ENCODE results near the gene TSPYL4.

Gene TSPYL4

DNA sequence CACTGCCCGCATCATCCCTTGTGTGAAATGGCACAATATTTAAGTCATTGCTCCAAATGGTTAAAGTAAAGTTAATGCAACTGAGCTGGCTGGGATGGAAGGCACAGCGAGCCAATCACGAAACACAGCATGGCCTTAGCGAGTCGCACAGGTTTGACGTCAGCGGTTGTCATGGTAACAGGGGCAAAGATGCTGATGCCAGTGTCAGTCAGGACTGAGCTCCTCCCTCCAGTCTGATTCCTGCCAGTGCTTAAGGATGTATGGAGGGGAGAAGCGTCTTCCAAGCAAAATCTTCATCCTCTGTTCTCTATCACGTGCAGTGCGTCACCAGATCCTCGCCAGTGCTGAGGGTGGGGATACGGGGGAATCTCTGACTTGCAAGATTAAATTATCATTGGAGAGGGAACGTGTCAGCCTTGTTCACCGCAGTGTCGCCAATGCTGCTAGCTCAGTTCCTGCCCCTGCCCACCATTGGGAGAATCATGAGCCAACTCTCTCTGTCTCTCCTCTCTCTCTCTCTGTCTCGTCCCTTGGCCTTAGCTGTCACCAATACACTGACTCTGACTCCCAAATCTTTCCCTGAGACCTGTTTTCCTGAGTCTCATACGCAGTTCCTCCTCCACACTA is 24.5 kb downstream of the TSPYL4 start:
- Histone ChIP-seq H3K9ac (ENCODE audit: low read depth, low read length) (no peak overlapping the region), H3K4me3 (ENCODE audit: low read depth in 1 of 2, low read length in 2 of 2) (no peak overlapping the region), H3K36me3 (ENCODE audit: insufficient read depth, low read length) (no peaks in the 10 kb centered on the region), H3K4me2 (ENCODE audit: insufficient read depth, low read length) (no peak overlapping the region), H3K79me2 (ENCODE audit: insufficient read depth, low read length) (no peaks in the 10 kb centered on the region), H2AFZ (ENCODE audit: low read depth, low read length) (no peak overlapping the region), H4K20me1 (ENCODE audit: insufficient read depth, low read length) (no peaks in the 10 kb centered on the region), H3K9me3 (ENCODE audit: insufficient read depth, low read length, severe bottlenecking) (no peaks in the 10 kb centered on the region), H3K4me1 (ENCODE audit: insufficient read depth, low read length) (no peaks in the 10 kb centered on the region), H3K27ac (ENCODE audit: low read length) (no peak overlapping the region), H3K27me3 (ENCODE audit: insufficient read depth, low read length, poor library complexity) (no peaks in the 10 kb centered on the region)
- ATAC-seq (ENCODE audit: insufficient read depth, low read depth) (peak; percentile 55; the same call in 1 of the 3 replicates), DNase-seq (peak; percentile 24)
- TF ChIP-seq EZH2 (IDR thresholded peaks at IDR 0.05; ENCODE audit: borderline replicate concordance, low read depth, low read length, severe bottlenecking): no peak
- TF ChIP-seq, protein P1, sequence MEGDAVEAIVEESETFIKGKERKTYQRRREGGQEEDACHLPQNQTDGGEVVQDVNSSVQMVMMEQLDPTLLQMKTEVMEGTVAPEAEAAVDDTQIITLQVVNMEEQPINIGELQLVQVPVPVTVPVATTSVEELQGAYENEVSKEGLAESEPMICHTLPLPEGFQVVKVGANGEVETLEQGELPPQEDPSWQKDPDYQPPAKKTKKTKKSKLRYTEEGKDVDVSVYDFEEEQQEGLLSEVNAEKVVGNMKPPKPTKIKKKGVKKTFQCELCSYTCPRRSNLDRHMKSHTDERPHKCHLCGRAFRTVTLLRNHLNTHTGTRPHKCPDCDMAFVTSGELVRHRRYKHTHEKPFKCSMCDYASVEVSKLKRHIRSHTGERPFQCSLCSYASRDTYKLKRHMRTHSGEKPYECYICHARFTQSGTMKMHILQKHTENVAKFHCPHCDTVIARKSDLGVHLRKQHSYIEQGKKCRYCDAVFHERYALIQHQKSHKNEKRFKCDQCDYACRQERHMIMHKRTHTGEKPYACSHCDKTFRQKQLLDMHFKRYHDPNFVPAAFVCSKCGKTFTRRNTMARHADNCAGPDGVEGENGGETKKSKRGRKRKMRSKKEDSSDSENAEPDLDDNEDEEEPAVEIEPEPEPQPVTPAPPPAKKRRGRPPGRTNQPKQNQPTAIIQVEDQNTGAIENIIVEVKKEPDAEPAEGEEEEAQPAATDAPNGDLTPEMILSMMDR (IDR thresholded peaks at IDR 0.05; ENCODE audit: borderline replicate concordance, extremely low read depth, low read length, poor library complexity, severe bottlenecking): no peak

- H3K36me3 ChIP-seq (ENCODE audit: insufficient read depth, low read length): no peaks in the 10 kb centered on the region
- no peak for DNase-seq
- no peaks in the 10 kb centered on the region for H3K27me3 ChIP-seq (ENCODE audit: insufficient read depth, low read length, poor library complexity)
- no peaks in the 10 kb centered on the region for H3K9me3 ChIP-seq (ENCODE audit: insufficient read depth, low read length, severe bottlenecking)
- no peak overlapping the region for H3K4me2 ChIP-seq (ENCODE audit: insufficient read depth, low read length)
- H3K27ac ChIP-seq (ENCODE audit: low read length): no peak overlapping the region
- no peak overlapping the region for H3K4me3 ChIP-seq (ENCODE audit: low read depth in 1 of 2, low read length in 2 of 2)
- no peak overlapping the region for H2AFZ ChIP-seq (ENCODE audit: low read depth, low read length)
- H3K9ac ChIP-seq (ENCODE audit: low read depth, low read length): no peak overlapping the region
- no peaks in the 10 kb centered on the region for H3K4me1 ChIP-seq (ENCODE audit: insufficient read depth, low read length)
- H4K20me1 ChIP-seq (ENCODE audit: insufficient read depth, low read length): no peaks in the 10 kb centered on the region
- no peaks in the 10 kb centered on the region for H3K79me2 ChIP-seq (ENCODE audit: insufficient read depth, low read length)
- TF ChIP-seq, protein P1 (IDR thresholded peaks at IDR 0.05; ENCODE audit: borderline replicate concordance, extremely low read depth, low read length, poor library complexity, severe bottlenecking): no peak
- no peak for TF ChIP-seq EZH2 (IDR thresholded peaks at IDR 0.05; ENCODE audit: borderline replicate concordance, low read depth, low read length, severe bottlenecking)
- ATAC-seq (ENCODE audit: insufficient read depth, low read depth): no peak
Measured at GRCh38 chr6:116223355-116223754, 30.5 kb downstream of the TSPYL4 start.

GRCh38 chr6:116221911-116222310 is 32.0 kb downstream of the TSPYL4 start:
- Histone ChIP-seq H3K36me3 (ENCODE audit: insufficient read depth, low read length) (no peaks in the 10 kb centered on the region), H3K27ac (ENCODE audit: low read length) (no peak overlapping the region), H3K4me3 (ENCODE audit: low read depth in 1 of 2, low read length in 2 of 2) (no peak overlapping the region), H3K9me3 (ENCODE audit: insufficient read depth, low read length, severe bottlenecking) (no peaks in the 10 kb centered on the region), H3K9ac (ENCODE audit: low read depth, low read length) (no peak overlapping the region), H3K79me2 (ENCODE audit: insufficient read depth, low read length) (no peaks in the 10 kb centered on the region), H2AFZ (ENCODE audit: low read depth, low read length) (no peak overlapping the region), H3K4me2 (ENCODE audit: insufficient read depth, low read length) (no peak overlapping the region), H3K4me1 (ENCODE audit: insufficient read depth, low read length) (no peaks in the 10 kb centered on the region), H4K20me1 (ENCODE audit: insufficient read depth, low read length) (no peaks in the 10 kb centered on the region), H3K27me3 (ENCODE audit: insufficient read depth, low read length, poor library complexity) (no peaks in the 10 kb centered on the region)
- TF ChIP-seq EZH2 (IDR thresholded peaks at IDR 0.05; ENCODE audit: borderline replicate concordance, low read depth, low read length, severe bottlenecking): no peak
- TF ChIP-seq, protein P1 (IDR thresholded peaks at IDR 0.05; ENCODE audit: borderline replicate concordance, extremely low read depth, low read length, poor library complexity, severe bottlenecking): no peak
- DNase-seq (no peak), ATAC-seq (ENCODE audit: insufficient read depth, low read depth) (no peak)

Measured in DND-41 (cell line).